ENCODE results near the gene IL18. TPM values are rescaled to one million over a fixed set of nuclear protein-coding genes. Genes with fewer than 3 reads are reported as not detected.

IL18 gene
- total and polyA plus RNA-seq, 2 of the 8 experiments (the other 6 are each of a cell fraction or from before 2014, with no cell fraction given) = 0.29 to 0.84 TPM

DNA sequence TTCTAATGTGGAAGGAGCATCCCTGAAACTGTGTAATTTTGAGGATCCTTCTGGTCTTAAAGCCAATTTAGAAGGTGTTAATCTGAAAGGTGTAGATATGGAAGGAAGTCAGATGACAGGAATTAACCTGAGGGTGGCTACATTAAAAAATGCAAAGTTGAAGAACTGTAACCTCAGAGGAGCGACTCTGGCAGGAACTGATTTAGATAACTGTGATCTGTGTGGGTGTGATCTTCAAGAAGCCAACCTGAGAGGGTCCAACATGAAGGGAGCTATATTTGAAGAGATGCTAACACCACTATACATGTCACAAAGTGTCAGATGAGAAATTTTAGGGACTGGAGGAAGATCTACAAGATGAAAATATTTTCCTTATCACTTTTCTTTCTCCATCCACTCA lies 19.0 kb upstream of the IL18 start (continued):
- TF ChIP-seq SIN3A (conservative IDR thresholded peaks at IDR 0.05 in 1 of 2, IDR thresholded peaks at IDR 0.05 in 1 of 2; ENCODE audit: low read depth in 1 of 2, low read length in 2 of 2) (no peak), PHF8 (conservative IDR thresholded peaks at IDR 0.05; ENCODE audit: low read depth, low read length) (no peak), EP300 (IDR thresholded peaks at IDR 0.05; ENCODE audit: borderline replicate concordance in 1 of 2, low read depth in 2 of 2, low read length in 2 of 2) (no peak), FOSL1 (IDR thresholded peaks at IDR 0.05; ENCODE audit: insufficient read depth, low read depth, low read length) (no peak), SRF (IDR thresholded peaks at IDR 0.05; ENCODE audit: low read depth, low read length) (no peak)

Data from H1 (cell line).